ENCODE measurements around the gene ACTR8. TPM values are rescaled to one million over a fixed set of nuclear protein-coding genes. Genes with fewer than 3 reads are reported as not detected.

The ACTR8 gene
- total RNA-seq, 4 donors from 2014 or later: 12.0 to 22.4 (median 19.2) TPM

- DNase-seq (ENCODE audit: low spot score in 2 of 2): peak in 1 of 2 donors; percentile 45
- TF ChIP-seq CTCF (IDR thresholded peaks at IDR 0.05) (no peak), POLR2A (IDR thresholded peaks at IDR 0.05) (no peak)
- intact Hi-C loops (cut with DNase I; ENCODE audit: low total_unique reads): no loop called here
- H3K4me3 ChIP-seq (ENCODE audit: low read depth, poor library complexity, severe bottlenecking): no peak overlapping the region
- 92 to 93% methylated on average over 4 to 5 of the region's 5 CpGs for WGBS, 2 donors
These were observed 61.9 kb downstream of the ACTR8 start for GRCh38 chr3:53820084-53820483.

- WGBS, 2 donors: 91% methylated on average over 11 to 14 of the region's 14 CpGs
- TF ChIP-seq CTCF (IDR thresholded peaks at IDR 0.05) (no peak), POLR2A (IDR thresholded peaks at IDR 0.05) (no peak)
- no peak overlapping the region for H3K4me3 ChIP-seq (ENCODE audit: low read depth, poor library complexity, severe bottlenecking)
- intact Hi-C loops (cut with DNase I; ENCODE audit: low total_unique reads): no loop called here
- DNase-seq (ENCODE audit: low spot score in 2 of 2): peak in 1 of 2 donors; percentile 64
These were observed 62.6 kb downstream of the ACTR8 start for GRCh38 chr3:53819163-53819868.

GRCh38 chr3:53818221-53819162, 63.5 kb downstream of the ACTR8 start:
- intact Hi-C loops (cut with DNase I; ENCODE audit: low total_unique reads): no loop called here
- no peak overlapping the region for H3K4me3 ChIP-seq (ENCODE audit: low read depth, poor library complexity, severe bottlenecking)
- 89 to 90% methylated on average over 14 of the region's 14 CpGs for whole genome bisulfite sequencing, 2 donors
- peak in 1 of 2 donors; percentile 59 for DNase-seq (ENCODE audit: low spot score in 2 of 2)
- TF ChIP-seq CTCF (IDR thresholded peaks at IDR 0.05) (no peak), POLR2A (IDR thresholded peaks at IDR 0.05) (no peak)

- intact Hi-C loops (cut with DNase I; ENCODE audit: low total_unique reads): no loop called here
- 86 to 90% methylated on average over 17 of the region's 17 CpGs for WGBS, 2 donors
- H3K4me3 ChIP-seq (ENCODE audit: low read depth, poor library complexity, severe bottlenecking): no peak overlapping the region
- peak in 1 of 2 donors; percentile 74 for DNase-seq (ENCODE audit: low spot score in 2 of 2)
- TF ChIP-seq CTCF (IDR thresholded peaks at IDR 0.05) (no peak), POLR2A (IDR thresholded peaks at IDR 0.05) (no peak)
These were observed 64.1 kb downstream of the ACTR8 start for GRCh38 chr3:53817809-53818208.

- 86 to 87% methylated on average over 6 of the region's 6 CpGs for WGBS, 2 donors
- TF ChIP-seq POLR2A (IDR thresholded peaks at IDR 0.05): no peak
- intact Hi-C loops (cut with DNase I; ENCODE audit: low total_unique reads): no loop called here
These were observed 64.7 kb downstream of the ACTR8 start for GRCh38 chr3:53817211-53817610.

More at GRCh38 chr3:53817211-53817610, 64.7 kb downstream of the ACTR8 start:
- no peak overlapping the region for H3K4me3 ChIP-seq (ENCODE audit: low read depth, poor library complexity, severe bottlenecking)
- DNase-seq (ENCODE audit: low spot score in 2 of 2): peak in 1 of 2 donors; percentile 36

Other genes starting within 250 kb of the ACTR8 start
- 10 to 100 TPM in 2 of 4 donors, 1 to 10 TPM in 2; 4.6 to 14.9 (median 9.5) TPM for gene CHDH, start 35.7 kb downstream of the ACTR8 start, total RNA-seq
- 1 to 10 TPM in 1 of 4 donors, under 1 TPM in 2, not detected in 1; 0.63 to 1.9 (median 0.81) TPM for gene IL17RB, start 35.6 kb downstream of the ACTR8 start, total RNA-seq
- 10 to 100 TPM; 23.0 to 47.2 (median 30.1) TPM for gene SELENOK, start 9.7 kb upstream of the ACTR8 start, total RNA-seq
- 1 to 10 TPM in 2 of 4 donors, under 1 TPM in 2; 0.27 to 1.5 (median 0.79) TPM for gene CACNA2D3, start 240.4 kb upstream of the ACTR8 start, total RNA-seq